OCI-LY1 (cell line): ENCODE measurements around the gene MAD1L1.

Experiments used
- H2AFZ ChIP-seq: fragments of 200-600 bp; sonication (generic), shearing (Covaris generic); 2 replicates; pipeline ENCODE4 v1.6.0; 2014; ENCODE audit warnings: antibody characterized with exemption, mild to moderate bottlenecking, low read length
- H3F3A ChIP-seq: fragments of 200-600 bp; sonication (generic), shearing (Covaris generic); 2 replicates; pipeline ENCODE4 v1.6.0; 2014; ENCODE audit warnings: mild to moderate bottlenecking, antibody characterized with exemption, low read length, moderate library complexity; ENCODE audit not compliant: insufficient read depth
- H3K27ac ChIP-seq: fragments of 200-600 bp; sonication (generic); 2 replicates; pipeline ENCODE4 v1.5.1; 2014; ENCODE audit warnings: low read length, mixed run types, mild to moderate bottlenecking, low read depth; ENCODE audit not compliant: poor library complexity, severe bottlenecking
- H3K27me3 ChIP-seq: fragments of 200-600 bp; sonication (generic); 2 replicates; pipeline ENCODE4 v1.6.0; 2014; ENCODE audit warnings: antibody characterized with exemption, mild to moderate bottlenecking, low read length, moderate library complexity; ENCODE audit not compliant: insufficient read depth
- H3K36me3 ChIP-seq: fragments of 200-600 bp; sonication (generic); 2 replicates; pipeline ENCODE4 v1.6.1; 2014; ENCODE audit warnings: mild to moderate bottlenecking, antibody characterized with exemption, low read length, moderate library complexity, mixed read lengths; ENCODE audit not compliant: insufficient read depth
- H3K4me1 ChIP-seq: fragments of 200-600 bp; sonication (generic); 2 replicates; pipeline ENCODE4 v1.5.1; 2014; ENCODE audit warnings: mild to moderate bottlenecking, low read length, moderate library complexity; ENCODE audit not compliant: insufficient read depth, severe bottlenecking
- H3K4me2 ChIP-seq: fragments of 200-600 bp; sonication (generic), shearing (Covaris generic); 2 replicates; pipeline ENCODE4 v1.6.1; 2014; ENCODE audit warnings: low read length
- H3K4me3 ChIP-seq: fragments of 200-600 bp; sonication (generic); 2 replicates; pipeline ENCODE4 v1.5.1; 2014; ENCODE audit warnings: low read length, low read depth, mild to moderate bottlenecking, mixed read lengths; ENCODE audit not compliant: poor library complexity, severe bottlenecking
- H3K79me2 ChIP-seq: fragments of 200-600 bp; shearing (Covaris generic); 2 replicates; pipeline ENCODE4 v1.6.1; 2016; ENCODE audit warnings: mixed run types, low read length, mixed read lengths; ENCODE audit not compliant: insufficient read depth
- H3K9ac ChIP-seq: fragments of 200-600 bp; sonication (generic), shearing (Covaris generic); 2 replicates; pipeline ENCODE4 v1.6.1; 2014; ENCODE audit warnings: mild to moderate bottlenecking, low read length, mixed read lengths
- H3K9me2 ChIP-seq: fragments of 200-600 bp; sonication (generic), shearing (Covaris generic); 2 replicates; pipeline ENCODE4 v1.6.1; 2014; ENCODE audit warnings: low read depth, mild to moderate bottlenecking, low read length, mixed read lengths
- H3K9me3 ChIP-seq: fragments of 200-600 bp; shearing (Covaris generic); 2 replicates; pipeline ENCODE4 v1.6.1; 2014; ENCODE audit warnings: low read length, mixed read lengths
- H4K20me1 ChIP-seq: fragments of 200-600 bp; sonication (generic), shearing (Covaris generic); 2 replicates; pipeline ENCODE4 v1.6.0; 2016; ENCODE audit warnings: mild to moderate bottlenecking, low read length; ENCODE audit not compliant: insufficient read depth
- EZH2 ChIP-seq: fragments of 200-600 bp; sonication (generic), shearing (Covaris generic); IDR thresholded peaks from 2 replicates; pipeline ENCODE4 v1.8.0; 2017; ENCODE audit warnings: borderline replicate concordance, mixed run types, mild to moderate bottlenecking, antibody characterized with exemption, low read length, moderate library complexity, mixed read lengths
- TF ChIP-seq, protein P1 (sequence below): fragments of 200-600 bp; sonication (generic), shearing (Covaris generic); IDR thresholded peaks from 2 replicates; pipeline ENCODE4 v1.5.1; 2017; ENCODE audit warnings: mild to moderate bottlenecking, antibody characterized with exemption, low read length, moderate library complexity, mixed read lengths

MAD1L1 gene

DNA sequence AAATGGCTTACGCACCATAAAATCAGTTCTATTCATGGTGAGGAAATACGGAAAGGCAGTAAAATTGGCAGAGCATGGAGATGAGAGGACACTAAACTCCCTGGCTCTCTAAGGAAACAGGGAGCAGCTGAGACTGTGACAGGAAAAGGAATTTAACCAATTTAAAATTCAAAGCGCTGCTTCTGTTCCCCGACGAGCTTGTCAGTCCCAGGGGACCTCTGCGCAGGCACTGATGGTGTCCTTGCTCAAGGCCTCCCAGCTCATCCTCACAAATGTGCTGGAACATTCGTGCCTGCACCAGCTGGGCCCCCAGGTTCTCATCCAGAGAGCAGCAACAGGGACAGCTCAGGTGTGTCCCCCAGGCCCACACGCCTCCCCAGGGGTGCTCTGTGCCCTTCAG lies 101.4 kb downstream of the MAD1L1 start:
- Histone ChIP-seq H3K79me2 (no peaks in the 10 kb centered on the region), H2AFZ (no peak overlapping the region), H3K4me2 (no peak overlapping the region), H3K9ac (no peak overlapping the region), H3K4me3 (no peak overlapping the region), H3K9me3 (no peaks in the 10 kb centered on the region), H3F3A (no peaks in the 10 kb centered on the region), H4K20me1 (no peaks in the 10 kb centered on the region), H3K27me3 (no peaks in the 10 kb centered on the region), H3K9me2 (no peaks in the 10 kb centered on the region), H3K36me3 (peaks cover 13% of the 10 kb centered on the region), H3K27ac (no peak overlapping the region), H3K4me1 (peaks cover 19% of the 10 kb centered on the region)
- TF ChIP-seq EZH2: no peak
- TF ChIP-seq, protein P1, sequence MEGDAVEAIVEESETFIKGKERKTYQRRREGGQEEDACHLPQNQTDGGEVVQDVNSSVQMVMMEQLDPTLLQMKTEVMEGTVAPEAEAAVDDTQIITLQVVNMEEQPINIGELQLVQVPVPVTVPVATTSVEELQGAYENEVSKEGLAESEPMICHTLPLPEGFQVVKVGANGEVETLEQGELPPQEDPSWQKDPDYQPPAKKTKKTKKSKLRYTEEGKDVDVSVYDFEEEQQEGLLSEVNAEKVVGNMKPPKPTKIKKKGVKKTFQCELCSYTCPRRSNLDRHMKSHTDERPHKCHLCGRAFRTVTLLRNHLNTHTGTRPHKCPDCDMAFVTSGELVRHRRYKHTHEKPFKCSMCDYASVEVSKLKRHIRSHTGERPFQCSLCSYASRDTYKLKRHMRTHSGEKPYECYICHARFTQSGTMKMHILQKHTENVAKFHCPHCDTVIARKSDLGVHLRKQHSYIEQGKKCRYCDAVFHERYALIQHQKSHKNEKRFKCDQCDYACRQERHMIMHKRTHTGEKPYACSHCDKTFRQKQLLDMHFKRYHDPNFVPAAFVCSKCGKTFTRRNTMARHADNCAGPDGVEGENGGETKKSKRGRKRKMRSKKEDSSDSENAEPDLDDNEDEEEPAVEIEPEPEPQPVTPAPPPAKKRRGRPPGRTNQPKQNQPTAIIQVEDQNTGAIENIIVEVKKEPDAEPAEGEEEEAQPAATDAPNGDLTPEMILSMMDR: no peak

DNA sequence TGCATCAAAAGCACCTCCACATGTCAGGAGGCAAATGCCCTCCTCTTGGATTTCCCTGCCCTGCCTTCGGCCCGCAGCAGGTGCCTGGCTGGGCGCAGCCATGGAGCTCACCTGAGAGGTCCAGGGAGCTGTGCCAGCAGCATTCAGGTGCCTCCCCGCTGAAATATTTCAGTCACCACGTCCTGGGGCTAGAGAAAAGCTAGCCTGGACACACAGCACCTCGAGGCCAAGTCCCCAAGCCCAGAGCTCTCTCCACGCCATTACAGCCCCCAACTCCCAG lies 102.7 kb downstream of the MAD1L1 start:
- peak overlapping the region; percentile 36; the same call in 1 of the 2 replicates for H3K4me2 ChIP-seq
- H3K79me2 ChIP-seq: no peaks in the 10 kb centered on the region
- TF ChIP-seq, protein P1: no peak
- TF ChIP-seq EZH2: no peak
- peak overlapping the region; percentile 60 for H3K27ac ChIP-seq
- no peak overlapping the region for H2AFZ ChIP-seq
- no peaks in the 10 kb centered on the region for H3K9me2 ChIP-seq
- no peaks in the 10 kb centered on the region for H3K27me3 ChIP-seq
- no peaks in the 10 kb centered on the region for H3K9me3 ChIP-seq
- H3K36me3 ChIP-seq: peaks cover 17% of the 10 kb centered on the region
- H3K4me3 ChIP-seq: no peak overlapping the region
- no peaks in the 10 kb centered on the region for H4K20me1 ChIP-seq
- no peaks in the 10 kb centered on the region for H3F3A ChIP-seq
- H3K4me1 ChIP-seq: peaks cover 19% of the 10 kb centered on the region
- no peak overlapping the region for H3K9ac ChIP-seq

DNA sequence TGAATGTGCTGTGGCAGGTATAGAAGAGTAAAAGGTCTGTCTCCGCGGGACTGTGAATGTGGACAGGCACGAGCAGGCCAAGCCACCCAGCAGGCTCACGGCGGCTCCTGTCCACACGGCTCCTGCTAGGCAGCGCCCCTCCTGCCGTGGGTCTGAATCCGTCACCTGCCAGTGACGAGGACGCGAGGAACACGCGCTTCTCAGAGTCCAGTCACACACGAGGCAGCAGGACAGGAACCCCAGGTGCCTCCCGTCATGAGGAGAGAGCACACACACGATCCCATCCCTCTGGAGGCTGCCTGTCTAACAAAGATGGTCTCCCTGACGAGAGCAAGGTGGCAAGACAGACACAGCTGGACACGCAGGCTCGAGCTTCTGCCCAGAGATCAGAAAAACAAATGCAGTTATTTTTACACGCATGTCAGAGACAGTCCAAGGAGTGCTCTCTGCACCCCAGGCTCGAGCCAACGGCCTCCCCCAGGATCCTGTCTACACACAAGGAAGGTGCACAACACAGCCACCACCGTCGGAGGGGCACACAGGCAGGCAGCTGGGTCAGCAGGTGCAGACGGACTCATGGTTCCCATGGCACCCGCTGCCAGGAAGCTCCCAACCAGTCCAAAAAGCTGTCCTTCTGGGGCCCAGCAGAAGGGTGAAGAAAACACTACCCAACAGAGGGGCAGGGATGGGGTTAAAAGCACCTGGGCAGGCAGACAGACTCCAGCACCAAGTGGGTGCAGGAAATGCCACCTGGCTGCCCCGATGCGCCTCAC lies 103.2 kb downstream of the MAD1L1 start:
- Histone ChIP-seq H3K36me3 (peaks cover 15% of the 10 kb centered on the region), H3K4me3 (no peak overlapping the region), H3K9me3 (no peaks in the 10 kb centered on the region), H3K4me1 (peaks cover 19% of the 10 kb centered on the region), H3K27ac (peak overlapping the region; percentile 60), H3K79me2 (no peaks in the 10 kb centered on the region), H3F3A (no peaks in the 10 kb centered on the region), H3K4me2 (peak overlapping the region; percentile 36; the same call in 1 of the 2 replicates), H3K9me2 (no peaks in the 10 kb centered on the region), H4K20me1 (no peaks in the 10 kb centered on the region), H3K27me3 (no peaks in the 10 kb centered on the region), H3K9ac (peak overlapping the region; percentile 10; the same call in 1 of the 2 replicates), H2AFZ (no peak overlapping the region)
- TF ChIP-seq, protein P1: no peak
- no peak for TF ChIP-seq EZH2
